ENCODE measurements around the gene FMNL1.
"Not testable (repeated sequence)": the region's sequence is repeated elsewhere in the genome, so short reads cannot be mapped to it uniquely, and the experiment has no call there.

The FMNL1 gene

DNA sequence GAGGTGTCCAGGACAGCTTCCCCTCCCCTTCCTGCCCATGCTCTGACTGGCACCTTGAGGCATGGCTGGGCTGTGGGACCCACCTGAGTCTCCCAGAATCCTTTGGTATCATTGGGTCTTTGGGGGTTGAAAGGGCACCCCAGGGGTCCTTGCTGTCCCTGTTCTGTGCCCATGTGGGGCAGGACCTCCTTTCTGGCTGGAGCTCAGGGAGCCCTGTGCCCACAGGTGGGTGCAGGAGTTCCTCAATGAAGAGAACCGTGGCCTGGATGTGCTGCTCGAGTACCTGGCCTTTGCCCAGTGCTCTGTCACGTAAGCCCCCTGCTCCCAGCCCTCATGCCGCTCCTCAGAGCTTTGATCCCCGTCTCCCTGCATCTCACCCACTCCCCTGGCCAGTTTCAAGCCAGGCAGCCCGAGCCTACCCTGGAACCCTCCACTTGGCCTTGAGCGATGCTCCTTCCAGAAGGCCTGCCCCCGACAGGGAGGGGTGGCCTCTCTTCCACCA, 11.8 kb downstream of the FMNL1 start:
- in situ Hi-C loops (cut with MboI; ENCODE audit: low sequenced_read_pairs), result no loop called here

DNA sequence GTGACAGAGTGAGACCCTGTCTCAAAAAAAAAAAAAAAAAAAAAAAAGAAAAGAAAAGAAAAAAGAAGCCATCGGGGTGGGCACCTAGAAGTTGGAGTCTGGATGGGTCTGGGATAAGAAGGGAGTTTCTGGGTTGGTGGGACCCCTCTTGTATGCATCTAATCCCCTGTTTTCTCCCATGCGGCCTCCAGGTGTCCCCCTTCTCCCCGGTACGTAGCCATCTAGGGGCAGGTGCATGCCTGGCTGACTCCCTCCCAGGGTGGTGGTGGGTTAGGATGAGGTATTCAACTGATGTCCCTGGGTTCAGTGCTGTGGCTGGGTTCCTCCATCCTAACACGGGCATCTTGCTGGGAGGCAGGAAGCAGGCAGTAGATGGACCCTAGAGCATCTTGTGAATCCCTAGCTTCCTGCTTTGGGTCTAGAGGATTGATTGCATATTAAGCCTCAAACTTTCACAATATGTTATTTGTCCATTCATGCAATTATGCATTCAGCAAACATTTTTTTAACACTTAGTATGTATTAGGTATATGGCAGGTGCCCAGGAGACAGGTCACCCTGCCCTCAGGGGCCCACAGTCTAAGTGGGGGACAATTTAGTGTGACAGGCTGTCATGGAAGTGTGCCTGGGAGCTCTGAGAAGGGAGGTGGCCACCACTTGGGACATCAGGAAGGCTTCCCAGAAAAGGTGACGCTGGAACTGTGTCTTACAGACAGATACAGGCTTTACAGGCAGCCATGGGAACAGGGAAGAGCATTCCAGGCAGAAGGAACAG, 13.1 kb downstream of the FMNL1 start:
- in situ Hi-C loops (cut with MboI; ENCODE audit: low sequenced_read_pairs), result no loop called here

- in situ Hi-C loops (cut with MboI; ENCODE audit: low sequenced_read_pairs), result no loop called here
Observed at GRCh38 chr17:45235416-45236281, 14.0 kb downstream of the FMNL1 start.

DNA sequence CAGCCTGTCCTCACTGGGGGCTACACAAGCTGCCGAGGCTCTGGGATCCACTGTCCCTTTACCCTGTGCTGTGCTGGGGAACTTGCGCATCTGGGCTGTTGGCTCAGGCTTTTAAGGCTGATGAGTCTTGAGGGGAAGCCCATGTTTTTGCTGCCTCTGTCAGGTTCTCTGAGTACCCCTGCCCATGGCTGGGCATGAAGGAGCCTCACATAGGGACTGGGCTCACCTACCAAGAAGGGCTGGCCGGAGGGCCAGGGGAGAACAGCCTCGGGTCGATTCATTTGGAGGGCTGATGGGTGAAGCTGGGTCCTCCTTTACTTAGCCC, 14.6 kb downstream of the FMNL1 start:
- in situ Hi-C loops (cut with MboI; ENCODE audit: low sequenced_read_pairs), result no loop called here

DNA sequence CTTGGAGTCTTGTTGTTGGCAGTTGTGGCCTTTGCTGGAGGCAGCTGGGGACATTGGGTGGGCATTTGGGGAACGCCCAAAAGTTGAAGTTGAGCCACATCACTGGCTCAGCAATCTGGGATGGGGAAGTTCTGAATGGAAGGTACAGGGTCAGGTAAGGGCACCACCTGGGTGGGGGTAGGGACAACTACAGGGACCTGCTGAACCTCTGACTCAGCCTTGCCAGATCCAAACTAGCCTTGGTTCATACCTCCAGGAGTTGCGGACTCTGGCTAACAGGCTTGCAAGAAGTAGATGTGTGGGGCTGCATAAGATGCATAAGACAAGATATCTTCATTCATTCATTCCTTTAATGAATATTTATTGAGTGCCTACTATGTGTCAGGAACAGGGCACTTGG, 16.0 kb downstream of the FMNL1 start:
- in situ Hi-C loops (cut with MboI; ENCODE audit: low sequenced_read_pairs), result no loop called here

GRCh38 chr17:45238155-45238774, 16.6 kb downstream of the FMNL1 start:
- in situ Hi-C loops (cut with MboI; ENCODE audit: low sequenced_read_pairs), result no loop called here

DNA sequence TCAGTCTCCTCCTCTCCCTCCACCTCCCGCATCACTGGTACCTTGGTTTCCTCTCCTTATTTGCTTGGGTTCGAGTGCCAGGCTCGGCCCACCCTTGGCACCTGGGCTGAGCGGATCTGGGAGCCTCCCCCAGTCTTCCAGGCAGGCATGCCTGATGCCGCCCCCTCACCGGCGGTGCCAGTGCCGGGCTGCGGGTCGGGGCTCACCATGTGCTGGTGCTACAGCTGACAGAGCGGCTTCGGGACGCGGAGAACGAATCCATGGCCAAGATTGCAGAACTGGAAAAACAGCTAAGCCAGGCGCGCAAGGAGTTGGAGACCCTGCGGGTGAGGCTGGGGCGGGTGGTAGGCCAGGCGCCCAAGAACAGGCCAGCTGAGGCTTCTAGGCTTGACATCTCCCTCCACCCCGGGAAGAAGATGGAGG, 19.2 kb downstream of the FMNL1 start:
- in situ Hi-C loops (cut with MboI; ENCODE audit: low sequenced_read_pairs), result no loop called here

DNA sequence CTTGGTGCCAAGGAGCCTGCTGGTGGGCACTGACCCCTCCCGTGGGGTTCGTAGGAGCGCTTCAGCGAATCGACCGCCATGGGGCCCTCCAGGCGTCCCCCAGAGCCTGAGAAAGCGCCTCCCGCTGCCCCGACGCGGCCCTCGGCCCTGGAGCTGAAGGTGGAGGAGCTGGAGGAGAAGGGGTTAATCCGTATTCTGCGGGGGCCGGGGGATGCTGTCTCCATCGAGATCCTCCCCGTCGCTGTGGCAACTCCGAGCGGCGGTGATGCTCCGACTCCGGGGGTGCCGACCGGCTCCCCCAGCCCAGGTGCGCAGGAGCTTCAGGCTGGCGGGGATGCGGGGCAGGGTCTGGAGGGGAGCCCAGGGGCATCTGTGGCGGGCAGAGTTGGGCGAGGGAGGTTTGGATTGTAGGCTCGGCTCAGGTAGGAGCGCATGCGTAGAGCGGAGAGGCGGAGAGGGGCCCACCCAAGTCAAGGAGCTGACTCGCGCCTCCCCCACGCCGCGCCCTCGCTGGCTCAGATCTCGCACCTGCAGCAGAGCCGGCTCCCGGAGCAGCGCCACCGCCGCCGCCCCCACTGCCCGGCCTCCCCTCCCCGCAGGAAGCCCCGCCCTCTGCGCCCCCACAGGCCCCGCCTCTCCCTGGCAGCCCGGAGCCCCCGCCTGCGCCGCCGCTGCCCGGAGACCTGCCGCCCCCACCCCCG, 19.8 kb downstream of the FMNL1 start:
- in situ Hi-C loops (cut with MboI; ENCODE audit: low sequenced_read_pairs), result no loop called here

DNA sequence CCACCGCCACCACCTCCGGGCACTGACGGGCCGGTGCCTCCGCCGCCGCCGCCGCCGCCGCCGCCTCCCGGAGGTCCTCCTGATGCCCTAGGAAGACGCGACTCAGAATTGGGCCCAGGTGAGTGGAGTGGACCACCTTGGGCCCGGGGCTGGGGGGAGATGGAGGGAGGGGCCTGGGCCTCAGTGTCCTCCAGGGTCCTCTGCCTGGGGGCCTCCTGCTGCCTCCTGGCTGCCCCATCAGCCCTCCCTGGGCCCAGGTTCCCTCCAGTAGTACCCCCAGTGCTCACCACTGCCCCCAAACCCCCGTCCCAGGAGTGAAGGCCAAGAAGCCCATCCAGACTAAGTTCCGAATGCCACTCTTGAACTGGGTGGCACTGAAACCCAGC, 20.3 kb downstream of the FMNL1 start:
- in situ Hi-C loops (cut with MboI; ENCODE audit: low sequenced_read_pairs), result no loop called here

DNA sequence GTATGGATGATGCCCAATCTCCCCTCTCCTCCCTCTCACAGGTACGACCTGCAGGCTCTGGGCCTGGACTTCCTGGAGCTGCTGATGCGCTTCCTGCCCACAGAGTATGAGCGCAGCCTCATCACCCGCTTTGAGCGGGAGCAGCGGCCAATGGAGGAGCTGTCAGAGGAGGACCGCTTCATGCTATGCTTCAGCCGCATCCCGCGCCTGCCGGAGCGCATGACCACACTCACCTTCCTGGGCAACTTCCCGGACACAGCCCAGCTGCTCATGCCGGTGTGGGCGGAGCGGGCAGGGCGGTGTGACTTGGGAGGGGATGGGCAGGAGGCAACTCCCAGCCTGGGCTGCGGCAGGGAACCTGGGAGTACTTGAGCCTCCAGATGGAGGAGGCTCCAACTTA, 22.1 kb downstream of the FMNL1 start:
- in situ Hi-C loops (cut with MboI; ENCODE audit: low sequenced_read_pairs), result no loop called here

DNA sequence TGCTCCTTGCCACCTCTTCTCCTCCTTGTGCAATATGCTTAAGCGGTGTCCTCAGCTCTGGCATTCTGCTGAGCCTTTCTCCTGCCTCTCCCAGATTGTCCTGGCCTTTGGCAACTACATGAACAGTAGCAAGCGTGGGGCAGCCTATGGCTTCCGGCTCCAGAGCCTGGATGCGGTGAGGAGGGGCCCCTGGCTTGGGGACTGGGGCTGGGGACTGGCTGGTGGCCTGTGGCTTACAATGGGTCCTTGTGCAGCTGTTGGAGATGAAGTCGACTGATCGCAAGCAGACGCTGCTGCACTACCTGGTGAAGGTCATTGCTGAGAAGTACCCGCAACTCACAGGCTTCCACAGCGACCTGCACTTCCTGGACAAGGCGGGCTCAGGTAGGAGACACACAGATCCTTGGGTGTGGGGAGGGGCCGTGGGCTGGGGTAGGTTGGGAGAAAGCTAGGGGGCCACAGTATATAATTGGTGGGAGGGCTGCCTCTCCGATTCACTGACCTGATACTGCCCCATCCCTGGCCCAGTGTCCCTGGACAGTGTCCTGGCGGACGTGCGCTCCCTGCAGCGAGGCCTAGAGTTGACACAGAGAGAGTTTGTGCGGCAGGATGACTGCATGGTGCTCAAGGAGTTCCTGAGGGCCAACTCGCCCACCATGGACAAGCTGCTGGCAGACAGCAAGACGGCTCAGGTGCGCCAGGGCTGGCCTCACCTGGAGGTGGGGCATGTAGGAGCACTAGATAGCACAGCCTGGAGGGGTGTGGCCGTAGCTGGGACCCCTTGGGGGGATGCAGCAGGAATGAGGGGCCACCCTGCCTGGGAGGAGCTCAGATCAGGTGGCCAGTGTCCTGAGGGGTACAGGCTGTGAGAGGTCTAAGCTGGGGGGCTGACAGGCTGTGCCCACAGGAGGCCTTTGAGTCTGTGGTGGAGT, 23.3 kb downstream of the FMNL1 start:
- in situ Hi-C loops (cut with MboI; ENCODE audit: low sequenced_read_pairs), result no loop called here

DNA sequence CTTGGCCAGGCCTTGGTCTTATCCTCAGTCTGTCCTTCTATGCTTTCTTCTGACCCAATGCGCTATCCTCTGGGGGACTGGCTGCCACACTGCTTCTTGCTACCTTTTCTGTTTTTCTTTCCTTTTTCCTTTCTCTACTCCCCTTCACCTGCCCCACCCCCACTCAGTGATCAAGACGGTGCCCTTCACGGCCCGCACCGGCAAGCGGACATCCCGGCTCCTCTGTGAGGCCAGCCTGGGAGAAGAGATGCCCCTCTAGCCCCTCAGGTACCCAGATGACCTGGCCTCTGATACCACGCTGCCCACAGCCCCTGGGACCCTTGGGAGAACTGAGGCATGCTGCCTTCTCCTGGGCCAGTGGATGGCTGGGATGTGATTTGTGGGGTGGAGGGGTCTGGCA, 24.7 kb downstream of the FMNL1 start:
- in situ Hi-C loops (cut with MboI; ENCODE audit: low sequenced_read_pairs), result no loop called here

DNA sequence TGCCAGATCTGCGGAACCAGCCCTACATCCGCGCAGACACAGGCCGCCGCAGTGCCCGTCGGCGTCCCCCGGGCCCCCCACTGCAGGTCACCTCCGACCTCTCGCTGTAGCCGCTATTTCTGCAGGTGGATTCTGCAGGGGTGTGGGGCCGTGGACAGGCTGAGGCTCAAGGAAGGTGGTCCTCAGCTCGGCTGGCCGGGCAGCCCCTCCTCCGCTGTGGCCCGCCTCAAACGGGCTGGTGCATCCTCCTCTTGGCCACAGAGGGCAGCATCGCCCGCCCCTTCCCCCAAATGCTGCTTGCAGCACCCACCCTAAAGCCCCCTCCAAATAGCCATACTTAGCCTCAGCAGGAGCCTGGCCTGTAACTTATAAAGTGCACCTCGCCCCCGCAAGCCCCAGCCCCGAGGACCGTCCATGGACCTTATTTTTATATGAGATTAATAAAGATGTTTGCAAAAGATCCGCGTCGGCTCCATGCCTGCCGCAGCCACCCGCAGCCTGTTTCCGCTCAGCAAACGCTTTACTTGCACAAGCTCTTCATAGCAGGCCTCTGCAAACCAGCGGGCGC, 25.3 kb downstream of the FMNL1 start:
- in situ Hi-C loops (cut with MboI; ENCODE audit: low sequenced_read_pairs), result no loop called here

- in situ Hi-C loops (cut with MboI; ENCODE audit: low sequenced_read_pairs), result no loop called here
Observed at GRCh38 chr17:45247429-45248131, 25.9 kb downstream of the FMNL1 start.

GRCh38 chr17:45248132-45248957, 26.7 kb downstream of the FMNL1 start:
- in situ Hi-C loops (cut with MboI; ENCODE audit: low sequenced_read_pairs), result no loop called here

DNA sequence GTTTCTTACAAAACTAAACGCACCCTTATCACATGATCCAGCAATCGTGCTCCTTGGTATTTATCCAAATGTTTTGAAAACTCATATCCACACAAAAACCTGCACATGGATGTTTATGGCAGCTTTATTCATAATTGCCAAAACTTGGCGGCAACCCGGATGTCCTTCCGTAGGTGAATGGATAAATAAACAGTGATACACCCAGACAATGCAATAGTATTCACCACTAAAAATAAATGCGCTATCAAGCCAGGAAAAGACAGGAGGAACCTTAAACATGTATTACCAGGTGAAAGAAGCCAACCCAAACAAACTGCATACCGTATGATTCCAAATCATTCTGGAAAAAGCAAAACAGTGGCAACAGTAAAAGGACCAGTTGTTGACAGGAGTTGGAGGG, 30.2 kb downstream of the FMNL1 start:
- in situ Hi-C loops (cut with MboI; ENCODE audit: low sequenced_read_pairs), result no loop called here

- in situ Hi-C loops (cut with MboI; ENCODE audit: low sequenced_read_pairs), result not testable (repeated sequence)
Observed at GRCh38 chr17:45253237-45253636, 31.6 kb downstream of the FMNL1 start.

DNA sequence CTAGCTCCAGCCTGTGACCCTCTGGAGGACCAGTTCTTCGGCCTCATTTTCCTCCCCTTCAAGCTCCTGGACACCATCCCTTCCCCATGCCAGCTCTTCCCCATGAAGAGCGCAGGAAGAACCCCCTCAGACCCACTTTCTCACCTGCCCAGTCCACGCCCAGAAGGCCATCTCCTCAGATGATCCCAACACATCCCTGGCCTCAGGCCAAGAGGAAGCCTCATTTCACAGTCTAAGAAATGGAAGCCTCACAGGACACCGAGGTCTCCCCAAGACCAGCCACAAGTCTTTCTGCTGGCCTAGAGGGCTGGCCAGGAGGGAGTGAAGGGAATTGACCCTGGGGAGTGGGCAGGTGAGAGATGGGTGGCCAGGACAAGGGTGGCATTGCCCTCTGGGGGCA, 32.2 kb downstream of the FMNL1 start:
- in situ Hi-C loops (cut with MboI; ENCODE audit: low sequenced_read_pairs), result no loop called here
